HEK293 (cell line): ENCODE measurements around the gene SREBF1.
A peak's percentile ranks its signal among the peaks of the same experiment; 100 is the strongest.

Experiments used
- EGR2 ChIP-seq: fragments of 450-650 bp; formaldehyde crosslinking; IDR thresholded peaks from 2 replicates; pipeline ENCODE4 v1.5.1; 2016; ENCODE audit warnings: low read depth, missing biosample characterization, missing genetic modification characterization
- HOXA7 ChIP-seq: sonication (generic); formaldehyde crosslinking; IDR thresholded peaks from 2 replicates; pipeline ENCODE4 v1.8.1; 2022; ENCODE audit warnings: missing genetic modification reagents, borderline replicate concordance
- KLF8 ChIP-seq: fragments of 450-650 bp; formaldehyde crosslinking; IDR thresholded peaks from 2 replicates; pipeline ENCODE4 v1.5.1; 2016; ENCODE audit warnings: missing biosample characterization, missing genetic modification characterization
- MZF1 ChIP-seq: fragments of 450-650 bp; formaldehyde crosslinking; IDR thresholded peaks from 2 replicates; pipeline ENCODE4 v1.5.1; 2017; ENCODE audit warnings: missing biosample characterization, missing genetic modification characterization, borderline replicate concordance
- SALL2 ChIP-seq: fragments of 450-650 bp; formaldehyde crosslinking; IDR thresholded peaks from 2 replicates; pipeline ENCODE4 v1.5.0; 2017; ENCODE audit warnings: missing biosample characterization, mild to moderate bottlenecking, missing genetic modification characterization, borderline replicate concordance
- SETDB1 ChIP-seq: IDR thresholded peaks from one replicate; pipeline ENCODE4 v1.6.1; 2017; ENCODE audit warnings: mild to moderate bottlenecking, low read length, moderate library complexity, mixed read lengths; ENCODE audit not compliant: insufficient read length
- ZBTB7A ChIP-seq: fragments of 450-650 bp; formaldehyde crosslinking; IDR thresholded peaks from 2 replicates; pipeline ENCODE4 v1.5.1; 2016; ENCODE audit warnings: low read depth, missing biosample characterization, missing genetic modification characterization
- ZBTB8A ChIP-seq: fragments of 450-650 bp; formaldehyde crosslinking; IDR thresholded peaks from 2 replicates; pipeline ENCODE4 v1.5.1; 2016; ENCODE audit warnings: missing biosample characterization, missing genetic modification characterization
- ZFP41 ChIP-seq: fragments of 450-650 bp; formaldehyde crosslinking; IDR thresholded peaks from 2 replicates; pipeline ENCODE4 v1.5.1; 2016; ENCODE audit warnings: missing biosample characterization, missing genetic modification characterization, borderline replicate concordance
- ZNF16 ChIP-seq: fragments of 450-650 bp; formaldehyde crosslinking; IDR thresholded peaks from 2 replicates; pipeline ENCODE4 v1.5.1; 2016; ENCODE audit warnings: low read depth, missing biosample characterization, missing genetic modification characterization
- ZNF202 ChIP-seq: fragments of 450-650 bp; formaldehyde crosslinking; IDR thresholded peaks from 2 replicates; pipeline ENCODE4 v1.5.1; 2016; ENCODE audit warnings: missing biosample characterization, missing genetic modification characterization, borderline replicate concordance
- ZNF335 ChIP-seq: fragments of 450-650 bp; formaldehyde crosslinking; conservative IDR thresholded peaks from 2 replicates; pipeline ENCODE4 v1.5.1; 2016; ENCODE audit warnings: missing biosample characterization, missing genetic modification characterization
- ZNF549 ChIP-seq: fragments of 450-650 bp; IDR thresholded peaks from 2 replicates; pipeline ENCODE4 v1.5.1; 2018; ENCODE audit warnings: missing biosample characterization, missing genetic modification characterization, mild to moderate bottlenecking, inconsistent platforms, moderate library complexity
- ZNF555 ChIP-seq: fragments of 450-650 bp; formaldehyde crosslinking; conservative IDR thresholded peaks from 2 replicates; pipeline ENCODE4 v1.5.1; 2017; ENCODE audit warnings: missing biosample characterization, mild to moderate bottlenecking, missing genetic modification characterization, inconsistent platforms
- ZNF596 ChIP-seq: fragments of 450-650 bp; IDR thresholded peaks from 2 replicates; pipeline ENCODE4 v1.5.0; 2018; ENCODE audit warnings: missing biosample characterization, mild to moderate bottlenecking, missing genetic modification characterization, moderate library complexity
- ZSCAN16 ChIP-seq: fragments of 450-650 bp; formaldehyde crosslinking; IDR thresholded peaks from 2 replicates; pipeline ENCODE4 v1.5.1; 2016; ENCODE audit warnings: missing biosample characterization, missing genetic modification characterization
- ZXDB ChIP-seq: fragments of 450-650 bp; formaldehyde crosslinking; IDR thresholded peaks from 2 replicates; pipeline ENCODE4 v1.5.1; 2016; ENCODE audit warnings: missing biosample characterization, missing genetic modification characterization
- TF ChIP-seq, protein P1 (sequence below): fragments of 450-650 bp; formaldehyde crosslinking; conservative IDR thresholded peaks from 2 replicates; pipeline ENCODE4 v1.5.1; 2016; ENCODE audit warnings: low read depth, missing biosample characterization, missing genetic modification characterization
- TF ChIP-seq, protein P2 (sequence below): fragments of 450-650 bp; formaldehyde crosslinking; IDR thresholded peaks from 2 replicates; pipeline ENCODE4 v1.5.1; 2016; ENCODE audit warnings: missing biosample characterization, missing genetic modification characterization, borderline replicate concordance
- TF ChIP-seq, protein P3 (sequence below): fragments of 450-650 bp; formaldehyde crosslinking; IDR thresholded peaks from 2 replicates; pipeline ENCODE4 v1.5.1; 2016; ENCODE audit warnings: missing biosample characterization, missing genetic modification characterization
- TF ChIP-seq, protein P4 (sequence below): fragments of 450-650 bp; formaldehyde crosslinking; IDR thresholded peaks from 2 replicates; pipeline ENCODE4 v1.5.1; 2017; ENCODE audit warnings: missing biosample characterization, missing genetic modification characterization
- TF ChIP-seq, protein P5 (sequence below): fragments of 450-650 bp; formaldehyde crosslinking; IDR thresholded peaks from 2 replicates; pipeline ENCODE4 v1.5.1; 2016; ENCODE audit warnings: missing biosample characterization, missing genetic modification characterization
- TF ChIP-seq, protein P6 (sequence below): fragments of 450-650 bp; formaldehyde crosslinking; IDR thresholded peaks from 2 replicates; pipeline ENCODE4 v1.5.1; 2016; ENCODE audit warnings: missing biosample characterization, missing genetic modification characterization
- TF ChIP-seq, protein P7 (sequence below): fragments of 450-650 bp; formaldehyde crosslinking; IDR thresholded peaks from 2 replicates; pipeline ENCODE4 v1.5.1; 2016; ENCODE audit warnings: missing biosample characterization, missing genetic modification characterization

Gene SREBF1

DNA sequence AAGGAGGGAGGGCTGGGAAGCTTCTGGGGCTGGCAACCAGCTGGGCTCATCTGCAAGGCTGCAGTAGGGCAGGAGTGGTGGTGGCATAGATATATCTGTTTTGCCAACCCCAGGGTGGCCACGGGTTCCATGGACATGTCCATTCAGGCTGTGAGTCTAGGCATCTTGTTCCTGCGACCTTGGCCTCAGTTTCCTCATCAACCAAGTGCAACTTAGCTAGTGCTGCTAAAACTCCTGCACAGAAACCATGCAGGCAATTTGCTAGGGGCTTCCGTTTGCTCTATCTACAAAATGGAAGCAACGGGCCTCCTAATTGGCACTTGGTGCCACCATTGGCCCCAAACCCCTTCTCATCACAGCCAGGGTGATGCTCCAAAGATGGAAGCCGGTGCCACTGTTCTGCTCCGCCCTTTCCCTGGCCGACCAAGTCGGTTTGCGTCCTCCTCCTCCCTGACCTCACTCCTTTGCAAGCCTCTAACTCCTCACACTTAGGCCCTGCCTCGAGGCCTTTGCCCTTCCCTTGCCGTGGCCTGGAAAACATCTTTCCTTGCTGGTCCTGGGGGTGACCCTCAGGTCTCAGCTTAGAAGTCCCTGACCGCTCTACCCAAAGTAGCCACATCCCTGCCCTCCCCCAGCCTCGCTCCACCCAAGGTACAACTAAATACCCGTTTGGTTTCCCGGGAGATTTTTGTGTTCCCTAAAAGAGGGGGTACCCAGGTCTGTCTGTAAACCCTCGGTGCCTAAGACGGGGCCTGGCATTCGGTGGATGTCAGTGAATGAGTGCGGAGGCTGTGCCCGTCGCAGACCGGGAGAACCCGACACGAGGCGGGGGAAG, 1.2 kb downstream of the SREBF1 start (continued):
- TF ChIP-seq, protein P1, sequence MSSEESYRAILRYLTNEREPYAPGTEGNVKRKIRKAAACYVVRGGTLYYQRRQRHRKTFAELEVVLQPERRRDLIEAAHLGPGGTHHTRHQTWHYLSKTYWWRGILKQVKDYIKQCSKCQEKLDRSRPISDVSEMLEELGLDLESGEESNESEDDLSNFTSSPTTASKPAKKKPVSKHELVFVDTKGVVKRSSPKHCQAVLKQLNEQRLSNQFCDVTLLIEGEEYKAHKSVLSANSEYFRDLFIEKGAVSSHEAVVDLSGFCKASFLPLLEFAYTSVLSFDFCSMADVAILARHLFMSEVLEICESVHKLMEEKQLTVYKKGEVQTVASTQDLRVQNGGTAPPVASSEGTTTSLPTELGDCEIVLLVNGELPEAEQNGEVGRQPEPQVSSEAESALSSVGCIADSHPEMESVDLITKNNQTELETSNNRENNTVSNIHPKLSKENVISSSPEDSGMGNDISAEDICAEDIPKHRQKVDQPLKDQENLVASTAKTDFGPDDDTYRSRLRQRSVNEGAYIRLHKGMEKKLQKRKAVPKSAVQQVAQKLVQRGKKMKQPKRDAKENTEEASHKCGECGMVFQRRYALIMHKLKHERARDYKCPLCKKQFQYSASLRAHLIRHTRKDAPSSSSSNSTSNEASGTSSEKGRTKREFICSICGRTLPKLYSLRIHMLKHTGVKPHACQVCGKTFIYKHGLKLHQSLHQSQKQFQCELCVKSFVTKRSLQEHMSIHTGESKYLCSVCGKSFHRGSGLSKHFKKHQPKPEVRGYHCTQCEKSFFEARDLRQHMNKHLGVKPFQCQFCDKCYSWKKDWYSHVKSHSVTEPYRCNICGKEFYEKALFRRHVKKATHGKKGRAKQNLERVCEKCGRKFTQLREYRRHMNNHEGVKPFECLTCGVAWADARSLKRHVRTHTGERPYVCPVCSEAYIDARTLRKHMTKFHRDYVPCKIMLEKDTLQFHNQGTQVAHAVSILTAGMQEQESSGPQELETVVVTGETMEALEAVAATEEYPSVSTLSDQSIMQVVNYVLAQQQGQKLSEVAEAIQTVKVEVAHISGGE = no peak
- TF ChIP-seq KLF8 = no peak
- no peak for TF ChIP-seq HOXA7
- no peak for TF ChIP-seq SALL2 (tag by site-specific recombination)
- no peak for TF ChIP-seq ZNF549 (tag by site-specific recombination)
- no peak for TF ChIP-seq ZBTB7A (tag by site-specific recombination)
- TF ChIP-seq ZNF596 = no peak
- TF ChIP-seq ZXDB = no peak; the same call in 1 of the 2 replicates
- TF ChIP-seq, protein P2, sequence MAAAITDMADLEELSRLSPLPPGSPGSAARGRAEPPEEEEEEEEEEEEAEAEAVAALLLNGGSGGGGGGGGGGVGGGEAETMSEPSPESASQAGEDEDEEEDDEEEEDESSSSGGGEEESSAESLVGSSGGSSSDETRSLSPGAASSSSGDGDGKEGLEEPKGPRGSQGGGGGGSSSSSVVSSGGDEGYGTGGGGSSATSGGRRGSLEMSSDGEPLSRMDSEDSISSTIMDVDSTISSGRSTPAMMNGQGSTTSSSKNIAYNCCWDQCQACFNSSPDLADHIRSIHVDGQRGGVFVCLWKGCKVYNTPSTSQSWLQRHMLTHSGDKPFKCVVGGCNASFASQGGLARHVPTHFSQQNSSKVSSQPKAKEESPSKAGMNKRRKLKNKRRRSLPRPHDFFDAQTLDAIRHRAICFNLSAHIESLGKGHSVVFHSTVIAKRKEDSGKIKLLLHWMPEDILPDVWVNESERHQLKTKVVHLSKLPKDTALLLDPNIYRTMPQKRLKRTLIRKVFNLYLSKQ (tag by site-specific recombination) = no peak
- TF ChIP-seq ZNF16 (tag by site-specific recombination) = no peak
- TF ChIP-seq ZNF202 (tag by site-specific recombination) = no peak
- peak; percentile 40 for TF ChIP-seq SETDB1
- TF ChIP-seq, protein P3, sequence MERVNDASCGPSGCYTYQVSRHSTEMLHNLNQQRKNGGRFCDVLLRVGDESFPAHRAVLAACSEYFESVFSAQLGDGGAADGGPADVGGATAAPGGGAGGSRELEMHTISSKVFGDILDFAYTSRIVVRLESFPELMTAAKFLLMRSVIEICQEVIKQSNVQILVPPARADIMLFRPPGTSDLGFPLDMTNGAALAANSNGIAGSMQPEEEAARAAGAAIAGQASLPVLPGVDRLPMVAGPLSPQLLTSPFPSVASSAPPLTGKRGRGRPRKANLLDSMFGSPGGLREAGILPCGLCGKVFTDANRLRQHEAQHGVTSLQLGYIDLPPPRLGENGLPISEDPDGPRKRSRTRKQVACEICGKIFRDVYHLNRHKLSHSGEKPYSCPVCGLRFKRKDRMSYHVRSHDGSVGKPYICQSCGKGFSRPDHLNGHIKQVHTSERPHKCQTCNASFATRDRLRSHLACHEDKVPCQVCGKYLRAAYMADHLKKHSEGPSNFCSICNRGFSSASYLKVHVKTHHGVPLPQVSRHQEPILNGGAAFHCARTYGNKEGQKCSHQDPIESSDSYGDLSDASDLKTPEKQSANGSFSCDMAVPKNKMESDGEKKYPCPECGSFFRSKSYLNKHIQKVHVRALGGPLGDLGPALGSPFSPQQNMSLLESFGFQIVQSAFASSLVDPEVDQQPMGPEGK (tag by site-specific recombination) = no peak
- TF ChIP-seq, protein P4, sequence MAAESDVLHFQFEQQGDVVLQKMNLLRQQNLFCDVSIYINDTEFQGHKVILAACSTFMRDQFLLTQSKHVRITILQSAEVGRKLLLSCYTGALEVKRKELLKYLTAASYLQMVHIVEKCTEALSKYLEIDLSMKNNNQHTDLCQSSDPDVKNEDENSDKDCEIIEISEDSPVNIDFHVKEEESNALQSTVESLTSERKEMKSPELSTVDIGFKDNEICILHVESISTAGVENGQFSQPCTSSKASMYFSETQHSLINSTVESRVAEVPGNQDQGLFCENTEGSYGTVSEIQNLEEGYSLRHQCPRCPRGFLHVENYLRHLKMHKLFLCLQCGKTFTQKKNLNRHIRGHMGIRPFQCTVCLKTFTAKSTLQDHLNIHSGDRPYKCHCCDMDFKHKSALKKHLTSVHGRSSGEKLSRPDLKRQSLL (tag by site-specific recombination) = 0 out of 2 replicates have a peak, but pooled peaks have one; percentile 1
- TF ChIP-seq, protein P5, sequence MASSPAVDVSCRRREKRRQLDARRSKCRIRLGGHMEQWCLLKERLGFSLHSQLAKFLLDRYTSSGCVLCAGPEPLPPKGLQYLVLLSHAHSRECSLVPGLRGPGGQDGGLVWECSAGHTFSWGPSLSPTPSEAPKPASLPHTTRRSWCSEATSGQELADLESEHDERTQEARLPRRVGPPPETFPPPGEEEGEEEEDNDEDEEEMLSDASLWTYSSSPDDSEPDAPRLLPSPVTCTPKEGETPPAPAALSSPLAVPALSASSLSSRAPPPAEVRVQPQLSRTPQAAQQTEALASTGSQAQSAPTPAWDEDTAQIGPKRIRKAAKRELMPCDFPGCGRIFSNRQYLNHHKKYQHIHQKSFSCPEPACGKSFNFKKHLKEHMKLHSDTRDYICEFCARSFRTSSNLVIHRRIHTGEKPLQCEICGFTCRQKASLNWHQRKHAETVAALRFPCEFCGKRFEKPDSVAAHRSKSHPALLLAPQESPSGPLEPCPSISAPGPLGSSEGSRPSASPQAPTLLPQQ (tag by site-specific recombination) = no peak
- TF ChIP-seq ZSCAN16 = no peak
- no peak for TF ChIP-seq ZFP41 (tag by site-specific recombination)
- TF ChIP-seq, protein P6, sequence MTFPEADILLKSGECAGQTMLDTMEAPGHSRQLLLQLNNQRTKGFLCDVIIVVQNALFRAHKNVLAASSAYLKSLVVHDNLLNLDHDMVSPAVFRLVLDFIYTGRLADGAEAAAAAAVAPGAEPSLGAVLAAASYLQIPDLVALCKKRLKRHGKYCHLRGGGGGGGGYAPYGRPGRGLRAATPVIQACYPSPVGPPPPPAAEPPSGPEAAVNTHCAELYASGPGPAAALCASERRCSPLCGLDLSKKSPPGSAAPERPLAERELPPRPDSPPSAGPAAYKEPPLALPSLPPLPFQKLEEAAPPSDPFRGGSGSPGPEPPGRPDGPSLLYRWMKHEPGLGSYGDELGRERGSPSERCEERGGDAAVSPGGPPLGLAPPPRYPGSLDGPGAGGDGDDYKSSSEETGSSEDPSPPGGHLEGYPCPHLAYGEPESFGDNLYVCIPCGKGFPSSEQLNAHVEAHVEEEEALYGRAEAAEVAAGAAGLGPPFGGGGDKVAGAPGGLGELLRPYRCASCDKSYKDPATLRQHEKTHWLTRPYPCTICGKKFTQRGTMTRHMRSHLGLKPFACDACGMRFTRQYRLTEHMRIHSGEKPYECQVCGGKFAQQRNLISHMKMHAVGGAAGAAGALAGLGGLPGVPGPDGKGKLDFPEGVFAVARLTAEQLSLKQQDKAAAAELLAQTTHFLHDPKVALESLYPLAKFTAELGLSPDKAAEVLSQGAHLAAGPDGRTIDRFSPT (tag by site-specific recombination) = peak; percentile 63; the same call in 1 of the 2 replicates
- peak; percentile 89 for TF ChIP-seq ZBTB8A (tag by site-specific recombination)
- TF ChIP-seq EGR2 = peak; percentile 27; the same call in 1 of the 2 replicates
- peak; percentile 26; the same call in 1 of the 2 replicates for TF ChIP-seq ZNF335 (tag by site-specific recombination)
- TF ChIP-seq ZNF555 (tag by site-specific recombination) = no peak
- TF ChIP-seq MZF1 = no peak
- TF ChIP-seq, protein P7, sequence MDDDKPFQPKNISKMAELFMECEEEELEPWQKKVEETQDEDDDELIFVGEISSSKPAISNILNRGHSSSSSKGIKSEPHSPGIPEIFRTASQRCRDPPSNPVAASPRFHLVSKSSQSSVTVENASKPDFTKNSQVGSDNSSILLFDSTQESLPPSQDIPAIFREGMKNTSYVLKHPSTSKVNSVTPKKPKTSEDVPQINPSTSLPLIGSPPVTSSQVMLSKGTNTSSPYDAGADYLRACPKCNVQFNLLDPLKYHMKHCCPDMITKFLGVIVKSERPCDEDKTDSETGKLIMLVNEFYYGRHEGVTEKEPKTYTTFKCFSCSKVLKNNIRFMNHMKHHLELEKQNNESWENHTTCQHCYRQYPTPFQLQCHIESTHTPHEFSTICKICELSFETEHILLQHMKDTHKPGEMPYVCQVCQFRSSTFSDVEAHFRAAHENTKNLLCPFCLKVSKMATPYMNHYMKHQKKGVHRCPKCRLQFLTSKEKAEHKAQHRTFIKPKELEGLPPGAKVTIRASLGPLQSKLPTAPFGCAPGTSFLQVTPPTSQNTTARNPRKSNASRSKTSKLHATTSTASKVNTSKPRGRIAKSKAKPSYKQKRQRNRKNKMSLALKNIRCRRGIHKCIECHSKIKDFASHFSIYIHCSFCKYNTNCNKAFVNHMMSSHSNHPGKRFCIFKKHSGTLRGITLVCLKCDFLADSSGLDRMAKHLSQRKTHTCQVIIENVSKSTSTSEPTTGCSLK (tag by site-specific recombination) = no peak
